Measurements from ENCODE around the gene A3GALT2.

A3GALT2 gene

DNA sequence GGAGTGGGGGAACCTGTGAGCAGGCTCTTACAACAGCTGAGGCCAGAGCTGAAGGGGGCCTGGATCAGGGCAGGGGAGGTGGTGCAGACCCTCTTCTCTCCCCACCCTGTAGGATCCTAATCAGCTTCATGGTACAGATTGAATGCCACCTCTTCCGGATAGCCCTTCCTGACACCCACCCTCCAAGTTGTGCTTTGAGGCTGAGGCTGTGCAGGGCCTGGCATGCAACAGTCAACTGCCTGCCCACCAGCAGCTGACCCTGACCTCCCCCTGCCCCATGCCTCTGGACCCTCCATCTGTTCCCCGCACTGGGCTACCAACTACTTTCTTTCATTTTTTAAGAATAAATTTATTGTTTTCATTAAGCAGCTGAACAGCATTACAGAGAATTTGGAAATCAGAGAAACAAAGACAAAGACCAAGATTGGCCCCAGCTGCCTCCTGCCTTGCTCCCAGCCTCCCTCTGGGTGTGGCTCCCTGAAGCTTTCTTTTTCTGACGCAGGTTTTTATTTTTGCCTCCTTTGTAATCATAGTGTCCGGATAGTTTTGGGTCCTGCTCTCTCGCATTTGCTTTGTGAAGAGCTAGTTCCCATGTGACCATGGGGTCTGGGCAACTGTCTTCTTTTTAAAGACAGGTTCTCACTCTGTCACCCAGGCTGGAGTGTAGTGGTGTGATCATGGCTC is 51.8 kb downstream of the A3GALT2 start:
- TF ChIP-seq REST (IDR thresholded peaks at IDR 0.05; ENCODE audit: insufficient read depth in 1 of 2, low read depth in 2 of 2, low read length in 2 of 2) (no peak), FOXP2 (optimal IDR thresholded peaks at IDR 0.05; ENCODE audit: borderline replicate concordance, extremely low read depth, extremely low read length, insufficient read depth) (no peak), TAF1 (IDR thresholded peaks at IDR 0.05; ENCODE audit: borderline replicate concordance, insufficient read depth, low read length) (no peak), POLR2AphosphoS5 (IDR thresholded peaks at IDR 0.05; ENCODE audit: low read depth, low read length) (no peak), SIN3A (IDR thresholded peaks at IDR 0.05; ENCODE audit: borderline replicate concordance, insufficient read depth, low read length) (no peak)

GRCh38 chr1:33268457-33268856 is 52.4 kb downstream of the A3GALT2 start:
- no peak for TF ChIP-seq POLR2AphosphoS5 (IDR thresholded peaks at IDR 0.05; ENCODE audit: low read depth, low read length)

DNA sequence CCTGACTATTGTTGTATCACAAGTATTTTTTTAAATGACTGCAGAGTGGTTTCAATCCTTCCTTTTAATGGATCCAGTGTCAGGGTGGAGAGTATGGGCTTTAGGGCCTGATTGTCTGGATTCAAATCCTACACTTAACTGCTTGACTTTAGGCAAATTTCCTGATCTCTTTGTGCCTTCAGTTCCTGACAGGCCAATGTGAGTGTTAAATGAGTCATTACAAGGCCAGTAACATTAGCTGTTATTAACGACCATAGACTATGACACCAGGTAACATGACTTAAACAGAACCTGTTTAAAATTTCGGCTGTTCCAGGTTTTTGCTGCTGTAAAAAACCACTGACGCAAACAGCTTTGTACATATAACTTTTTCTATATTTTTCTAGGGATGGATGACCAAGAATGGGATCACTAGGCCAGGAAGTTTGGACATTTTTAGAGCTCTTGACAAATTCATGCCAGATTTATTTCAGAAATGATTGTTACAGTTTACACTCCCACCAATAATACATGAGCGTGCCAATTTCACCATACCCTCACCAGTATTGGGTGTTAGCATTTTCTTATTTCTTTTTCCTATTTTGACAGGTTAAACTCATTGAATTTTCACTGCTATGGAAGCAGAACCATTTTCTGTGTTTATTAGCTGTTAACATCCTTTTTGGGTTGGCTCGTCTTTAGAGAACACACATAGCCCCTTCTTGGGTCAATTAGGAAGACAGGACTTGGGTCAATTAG is 53.3 kb downstream of the A3GALT2 start:
- no peak for TF ChIP-seq POLR2AphosphoS5 (IDR thresholded peaks at IDR 0.05; ENCODE audit: low read depth, low read length)
- TF ChIP-seq TAF1 (IDR thresholded peaks at IDR 0.05; ENCODE audit: borderline replicate concordance, insufficient read depth, low read length) = no peak
- TF ChIP-seq SIN3A (IDR thresholded peaks at IDR 0.05; ENCODE audit: borderline replicate concordance, insufficient read depth, low read length) = no peak
- TF ChIP-seq REST (IDR thresholded peaks at IDR 0.05; ENCODE audit: insufficient read depth in 1 of 2, low read depth in 2 of 2, low read length in 2 of 2) = no peak
- TF ChIP-seq FOXP2 (optimal IDR thresholded peaks at IDR 0.05; ENCODE audit: borderline replicate concordance, extremely low read depth, extremely low read length, insufficient read depth) = no peak

GRCh38 chr1:33266766-33267165 is 54.1 kb downstream of the A3GALT2 start:
- TF ChIP-seq SIN3A (IDR thresholded peaks at IDR 0.05; ENCODE audit: borderline replicate concordance, insufficient read depth, low read length) (no peak), POLR2AphosphoS5 (IDR thresholded peaks at IDR 0.05; ENCODE audit: low read depth, low read length) (no peak), FOXP2 (optimal IDR thresholded peaks at IDR 0.05; ENCODE audit: borderline replicate concordance, extremely low read depth, extremely low read length, insufficient read depth) (no peak), REST (IDR thresholded peaks at IDR 0.05; ENCODE audit: insufficient read depth in 1 of 2, low read depth in 2 of 2, low read length in 2 of 2) (no peak), TAF1 (IDR thresholded peaks at IDR 0.05; ENCODE audit: borderline replicate concordance, insufficient read depth, low read length) (no peak)

DNA sequence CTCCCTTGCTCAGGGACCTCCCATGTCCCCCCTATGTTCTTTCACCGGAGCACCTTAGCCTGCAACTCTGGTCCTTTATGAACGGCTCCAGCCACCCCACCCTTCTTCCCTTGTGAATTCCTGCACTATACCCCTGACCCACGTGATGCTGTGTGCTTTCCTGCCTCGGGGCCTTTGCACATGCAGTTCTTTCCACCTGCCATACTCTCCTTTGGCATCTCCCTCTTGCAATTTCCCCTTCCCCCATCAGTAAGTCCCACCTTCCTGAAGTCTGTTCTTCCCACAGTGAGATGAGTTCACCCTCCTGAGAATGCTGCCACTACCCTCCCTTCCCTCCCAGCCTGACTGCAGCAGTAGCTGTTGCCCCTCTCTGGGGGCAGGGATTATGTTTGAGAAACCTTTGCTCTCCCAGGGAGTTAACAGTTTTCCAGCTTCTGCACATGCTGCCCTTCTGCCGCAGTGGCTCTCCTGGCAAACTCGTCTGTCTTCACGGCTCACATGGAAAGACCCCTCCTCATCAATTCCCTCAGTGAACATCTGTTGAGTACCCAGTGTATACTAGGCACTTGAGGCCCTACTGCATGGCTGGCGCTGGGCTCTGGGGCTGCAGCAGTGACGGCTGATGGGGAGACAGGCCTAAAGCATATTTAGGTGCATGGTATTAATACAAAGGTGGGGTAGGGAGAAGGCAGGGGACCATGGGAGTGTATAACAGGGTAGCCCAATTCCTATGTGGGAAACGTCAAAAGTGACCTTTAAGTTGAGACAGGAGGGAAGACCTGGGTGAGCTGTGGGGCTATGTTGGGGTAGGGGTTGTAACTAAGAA is 54.9 kb downstream of the A3GALT2 start:
- TF ChIP-seq TAF1 (IDR thresholded peaks at IDR 0.05; ENCODE audit: borderline replicate concordance, insufficient read depth, low read length) = no peak
- TF ChIP-seq FOXP2 (optimal IDR thresholded peaks at IDR 0.05; ENCODE audit: borderline replicate concordance, extremely low read depth, extremely low read length, insufficient read depth) = no peak
- no peak for TF ChIP-seq POLR2AphosphoS5 (IDR thresholded peaks at IDR 0.05; ENCODE audit: low read depth, low read length)
- no peak for TF ChIP-seq SIN3A (IDR thresholded peaks at IDR 0.05; ENCODE audit: borderline replicate concordance, insufficient read depth, low read length)
- TF ChIP-seq REST (IDR thresholded peaks at IDR 0.05; ENCODE audit: insufficient read depth in 1 of 2, low read depth in 2 of 2, low read length in 2 of 2) = no peak
